Suprapubic skin (tissue), 4 donors: ENCODE measurements around the gene SYT15.

Source experiments
- POLR2A ChIP-seq, 2 donors: fragments of 450-650 bp; IDR thresholded peaks; one replicate each; pipeline ENCODE4 v1.6.1; 2017; ENCODE audit warnings: antibody characterized with exemption in 2 of 2, mild to moderate bottlenecking in 2 of 2, moderate library complexity in 2 of 2
- POLR2AphosphoS5 ChIP-seq, 3 donors: sonication (generic); formaldehyde crosslinking; IDR thresholded peaks; one replicate each; pipeline ENCODE4 v1.6.1; 2017; ENCODE audit warnings: antibody characterized with exemption in 3 of 3
- TF ChIP-seq, protein P1 (sequence below), 2 donors: fragments of 200-600 bp in 1 of 2; fragments of 450-650 bp in 1 of 2; sonication (generic) in 1 of 2; IDR thresholded peaks; one replicate each; pipeline ENCODE4 v1.5.1; 2016 to 2019; ENCODE audit warnings: antibody characterized with exemption in 2 of 2, mild to moderate bottlenecking in 1 of 2, moderate library complexity in 1 of 2

DNA sequence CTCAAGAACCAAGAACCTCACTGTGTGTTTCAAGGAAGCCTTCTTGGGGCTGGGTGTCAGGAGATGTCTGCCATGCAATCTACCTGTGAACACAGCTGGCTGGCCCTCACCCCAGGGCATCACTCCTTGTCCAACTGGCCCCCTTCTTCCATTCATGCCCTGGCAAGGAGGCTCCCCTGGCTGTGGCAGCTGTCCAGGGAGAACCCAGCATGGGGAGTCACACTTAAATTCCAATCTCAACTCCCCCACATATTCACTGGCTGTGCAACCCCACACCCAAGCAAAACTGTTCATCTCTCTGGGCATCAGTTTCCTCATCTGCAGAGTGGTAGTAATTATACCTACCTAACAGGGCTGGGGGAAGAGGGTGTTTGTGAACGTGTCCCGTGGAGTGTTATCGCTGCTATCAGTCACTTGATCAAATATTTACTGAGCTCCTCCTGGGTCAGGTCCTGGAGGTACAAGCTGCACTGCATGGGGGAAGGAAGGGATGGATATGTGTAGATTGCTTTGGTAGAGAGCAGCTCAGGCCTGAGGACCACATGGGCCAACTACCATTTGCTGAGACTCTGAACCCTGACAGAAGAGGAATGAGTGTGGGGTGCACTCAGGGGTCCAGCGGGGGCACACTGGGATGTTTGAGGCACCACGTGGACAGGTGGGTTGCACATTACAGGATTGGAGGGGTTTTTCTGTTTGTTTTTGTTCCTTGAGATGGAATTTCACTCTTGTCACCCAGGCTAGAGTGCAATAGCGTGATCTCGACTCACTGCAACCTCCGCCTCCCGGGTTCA, 20.3 kb upstream of the SYT15 start:
- TF ChIP-seq POLR2A (IDR thresholded peaks at IDR 0.05) (no peak), POLR2AphosphoS5 (IDR thresholded peaks at IDR 0.05) (no peak)
- TF ChIP-seq, protein P1, sequence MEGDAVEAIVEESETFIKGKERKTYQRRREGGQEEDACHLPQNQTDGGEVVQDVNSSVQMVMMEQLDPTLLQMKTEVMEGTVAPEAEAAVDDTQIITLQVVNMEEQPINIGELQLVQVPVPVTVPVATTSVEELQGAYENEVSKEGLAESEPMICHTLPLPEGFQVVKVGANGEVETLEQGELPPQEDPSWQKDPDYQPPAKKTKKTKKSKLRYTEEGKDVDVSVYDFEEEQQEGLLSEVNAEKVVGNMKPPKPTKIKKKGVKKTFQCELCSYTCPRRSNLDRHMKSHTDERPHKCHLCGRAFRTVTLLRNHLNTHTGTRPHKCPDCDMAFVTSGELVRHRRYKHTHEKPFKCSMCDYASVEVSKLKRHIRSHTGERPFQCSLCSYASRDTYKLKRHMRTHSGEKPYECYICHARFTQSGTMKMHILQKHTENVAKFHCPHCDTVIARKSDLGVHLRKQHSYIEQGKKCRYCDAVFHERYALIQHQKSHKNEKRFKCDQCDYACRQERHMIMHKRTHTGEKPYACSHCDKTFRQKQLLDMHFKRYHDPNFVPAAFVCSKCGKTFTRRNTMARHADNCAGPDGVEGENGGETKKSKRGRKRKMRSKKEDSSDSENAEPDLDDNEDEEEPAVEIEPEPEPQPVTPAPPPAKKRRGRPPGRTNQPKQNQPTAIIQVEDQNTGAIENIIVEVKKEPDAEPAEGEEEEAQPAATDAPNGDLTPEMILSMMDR (IDR thresholded peaks at IDR 0.05) = no peak
